ENCODE data around the gene SLC6A4.
"Not testable (repeated sequence)": the region's sequence is repeated elsewhere in the genome, so short reads cannot be mapped to it uniquely, and the experiment has no call there.

Gene SLC6A4

DNA sequence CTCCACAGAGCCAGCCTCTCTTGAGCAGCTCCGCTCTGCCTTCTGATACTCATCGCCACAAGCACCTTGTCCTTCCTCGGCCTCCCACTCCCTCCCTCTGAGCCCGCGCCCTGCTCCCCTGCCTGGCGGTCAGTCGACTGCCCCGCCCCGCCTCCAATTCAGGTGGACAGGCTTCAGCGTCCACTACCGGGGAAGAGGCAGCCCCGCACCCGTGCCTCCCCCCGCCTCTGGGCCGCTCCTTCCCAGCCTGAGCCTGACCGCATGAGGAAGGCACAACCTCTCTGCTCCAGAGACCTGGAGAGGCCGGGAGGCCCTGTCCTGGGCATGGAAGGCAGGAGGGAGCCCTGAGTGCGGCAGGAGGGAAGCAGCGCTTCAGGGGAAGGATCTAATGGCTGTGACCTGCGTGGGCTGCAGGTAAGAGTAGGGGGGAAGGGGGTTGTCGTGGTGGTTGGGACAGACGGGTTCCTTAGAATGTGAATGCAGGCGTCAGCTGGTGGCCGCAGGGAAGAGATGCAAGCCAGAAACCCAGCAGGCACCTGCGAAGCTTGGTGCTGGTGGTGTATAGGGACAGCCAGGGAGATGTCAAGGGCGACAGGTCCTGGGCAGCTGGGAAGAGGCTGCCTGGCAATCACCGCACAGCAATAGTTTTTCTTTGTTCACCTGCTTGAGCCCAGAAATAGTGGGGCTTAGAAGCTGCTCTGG is 3.0 kb upstream of the SLC6A4 start:
- DNase-seq (ENCODE audit: low read depth) = no peak

GRCh38 chr17:30238003-30238344 is 2.5 kb upstream of the SLC6A4 start:
- DNase-seq (ENCODE audit: low read depth) = no peak

GRCh38 chr17:30237296-30238002 is 2.0 kb upstream of the SLC6A4 start:
- DNase-seq (ENCODE audit: low read depth) = no peak

DNA sequence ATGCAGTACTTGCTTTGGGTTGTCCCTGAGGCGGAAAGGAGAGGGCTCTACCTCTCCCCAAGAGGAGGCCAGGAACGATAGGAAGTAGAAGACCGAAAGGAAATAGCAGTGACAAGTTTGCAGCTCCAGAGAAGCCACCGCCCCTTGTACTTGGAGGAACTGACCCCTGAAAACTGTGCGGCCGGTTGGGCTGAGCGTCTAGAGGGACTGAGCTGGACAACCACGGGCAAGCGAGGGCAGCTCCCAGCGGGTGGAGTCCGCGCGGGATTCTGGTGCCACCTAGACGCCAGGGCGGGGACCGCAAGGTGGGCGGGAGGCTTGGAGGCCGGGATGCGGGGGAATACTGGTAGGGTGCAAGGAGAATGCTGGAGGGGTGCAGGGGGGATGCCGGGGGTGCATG is 1.3 kb upstream of the SLC6A4 start:
- no peak for DNase-seq (ENCODE audit: low read depth)

DNA sequence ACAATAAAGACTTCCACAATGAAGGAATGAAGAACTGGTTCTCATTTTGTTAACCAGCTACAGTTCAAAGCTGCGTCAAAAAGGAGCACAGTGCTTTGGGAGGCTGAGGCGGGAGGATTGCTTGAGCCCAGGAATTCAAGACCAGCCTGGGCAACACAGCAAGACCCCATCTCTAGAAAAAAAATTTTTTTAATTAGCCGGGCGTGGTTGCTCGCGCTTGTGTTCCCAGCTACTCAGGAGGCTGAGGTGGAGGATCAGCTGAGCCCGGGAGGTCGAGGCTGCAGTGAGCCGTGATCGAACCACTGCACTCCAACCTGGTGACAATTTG is 764 bp upstream of the SLC6A4 start:
- no peak for DNase-seq (ENCODE audit: low read depth)

- no peak for DNase-seq (ENCODE audit: low read depth)
Measured at GRCh38 chr17:30234964-30235363, 533 bp downstream of the SLC6A4 start.

DNA sequence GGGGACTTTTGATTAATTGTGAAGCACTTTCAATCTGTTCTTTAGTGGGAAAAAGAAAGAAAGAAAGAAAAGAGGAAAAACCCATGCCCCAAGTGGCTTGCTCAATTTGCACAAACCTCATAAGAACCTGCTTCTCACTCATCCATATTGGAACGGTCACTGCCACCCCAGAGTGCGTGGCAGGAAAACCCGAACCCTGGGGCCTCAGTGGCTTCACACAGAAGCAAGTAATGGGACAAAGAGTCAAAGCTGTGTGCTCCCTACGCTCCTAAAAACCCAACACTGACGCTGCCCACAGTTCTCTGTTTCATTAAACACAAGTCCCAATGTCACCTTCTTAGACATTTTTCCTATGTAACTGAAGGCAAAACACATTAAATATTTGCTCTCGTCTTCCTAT is 1.2 kb downstream of the SLC6A4 start:
- DNase-seq (ENCODE audit: low read depth) = no peak

GRCh38 chr17:30232824-30233427 is 2.6 kb downstream of the SLC6A4 start:
- DNase-seq (ENCODE audit: low read depth) = no peak

DNA sequence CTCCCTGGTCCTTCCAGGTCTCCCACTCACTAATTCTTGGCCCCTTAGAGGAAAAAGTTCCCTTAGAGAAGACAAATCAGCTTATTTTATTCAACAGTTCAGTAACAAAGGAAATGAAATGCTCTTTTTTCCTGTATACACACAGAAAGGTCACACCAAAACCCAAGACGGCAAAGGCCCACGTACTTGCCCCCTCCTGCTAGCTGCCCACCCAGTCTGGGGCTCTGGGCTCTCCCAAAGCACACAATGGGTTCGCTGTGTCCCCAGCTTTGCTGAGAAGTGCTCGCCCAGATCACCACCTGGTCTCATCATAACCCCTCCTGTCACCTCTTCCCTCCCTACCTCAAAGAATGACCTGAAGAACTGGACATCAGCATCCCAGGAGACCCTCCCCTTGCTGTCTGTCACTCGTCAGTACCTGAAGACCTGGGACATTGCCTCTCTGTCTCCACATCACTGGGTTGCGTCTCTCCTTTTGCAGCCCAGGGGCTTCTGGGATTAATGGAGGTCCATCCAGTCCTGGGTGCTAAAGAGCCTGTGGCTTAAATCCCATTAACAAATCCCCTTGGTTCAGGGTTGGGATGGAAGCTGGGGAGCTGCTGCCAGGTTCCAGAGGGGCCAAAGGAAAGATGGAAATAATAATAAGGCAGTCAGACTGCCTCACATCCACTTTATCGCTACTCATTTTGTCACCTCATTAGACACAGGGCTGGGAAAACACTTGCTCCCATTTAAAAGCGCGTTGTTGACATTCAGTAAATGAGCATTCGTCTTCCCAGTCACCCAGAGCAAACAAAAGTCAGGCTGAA is 3.3 kb downstream of the SLC6A4 start:
- no peak for DNase-seq (ENCODE audit: low read depth)

- DNase-seq (ENCODE audit: low read depth) = no peak
Measured at GRCh38 chr17:30230596-30231125, 4.8 kb downstream of the SLC6A4 start.

DNA sequence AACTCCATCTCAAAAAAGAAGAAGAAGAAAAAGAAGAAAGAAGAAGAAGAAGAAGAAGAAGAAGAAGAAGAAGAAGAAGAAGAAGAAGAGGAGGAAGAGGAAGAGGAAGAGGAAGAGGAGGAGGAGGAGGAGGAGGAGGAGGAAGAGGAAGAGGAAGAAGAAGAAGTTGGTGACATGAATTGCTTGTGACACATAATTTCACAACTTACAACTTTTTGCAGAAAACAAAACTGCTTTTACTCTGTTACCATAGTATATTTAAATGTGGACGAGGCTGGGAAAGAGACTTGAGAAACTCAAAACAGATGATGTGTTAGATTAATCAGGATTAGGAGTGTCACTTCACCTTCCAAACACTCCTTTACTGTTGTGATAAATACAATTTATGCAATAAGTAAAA is 5.5 kb downstream of the SLC6A4 start:
- DNase-seq (ENCODE audit: low read depth) = not testable (repeated sequence)

- DNase-seq (ENCODE audit: low read depth) = no peak
Measured at GRCh38 chr17:30229012-30229411, 6.5 kb downstream of the SLC6A4 start.

- DNase-seq (ENCODE audit: low read depth) = no peak
Measured at GRCh38 chr17:30228011-30228410, 7.5 kb downstream of the SLC6A4 start.

DNA sequence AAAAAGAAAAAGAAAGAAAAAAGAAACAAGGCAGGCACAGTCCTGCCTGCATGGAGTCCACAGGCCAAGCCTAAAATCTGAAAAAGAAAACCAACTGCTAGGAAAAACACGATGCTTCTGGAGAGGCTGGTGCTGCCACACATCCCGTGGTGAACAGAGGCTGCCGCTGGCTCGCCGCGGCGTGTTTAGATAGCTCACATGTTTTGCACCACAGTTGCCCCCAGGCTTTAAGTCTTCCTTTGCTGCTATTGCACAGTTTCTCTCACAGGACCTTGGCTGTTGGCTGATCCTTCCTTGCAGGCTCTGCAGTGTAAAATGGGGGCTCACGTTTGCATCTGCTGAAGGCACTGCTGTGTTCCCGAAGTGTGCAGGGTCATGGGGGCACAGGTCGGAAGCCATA is 8.6 kb downstream of the SLC6A4 start:
- DNase-seq (ENCODE audit: low read depth) = no peak

DNA sequence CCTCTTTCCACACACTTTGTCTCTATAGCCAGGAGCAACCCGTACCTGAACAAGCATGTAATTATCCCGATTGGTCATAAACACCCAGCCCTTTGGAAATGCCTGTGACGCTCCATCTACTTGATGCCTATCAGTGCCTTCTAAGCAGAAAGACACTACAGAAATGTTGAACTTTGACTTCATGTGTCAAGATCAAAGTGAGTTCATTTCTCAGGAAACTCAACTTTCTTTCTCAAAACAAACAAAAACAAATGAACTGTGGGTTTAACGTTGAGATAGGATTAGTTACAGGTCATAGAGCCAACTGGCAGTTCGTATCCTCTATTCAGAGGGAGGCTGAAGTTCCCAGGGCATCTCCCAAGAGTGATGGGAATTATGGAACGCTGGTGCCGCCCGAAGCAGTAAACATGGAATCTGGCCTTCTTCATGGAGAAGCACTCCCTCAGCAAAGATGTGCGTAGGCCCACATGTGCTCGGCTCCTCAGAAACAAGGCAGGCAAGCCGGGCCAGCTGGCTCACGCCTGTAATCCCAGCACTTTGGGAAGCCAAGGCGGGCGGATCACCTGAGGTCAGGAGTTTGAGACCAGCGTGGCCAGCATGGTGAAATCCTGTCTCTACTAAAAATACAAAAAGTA is 9.5 kb downstream of the SLC6A4 start:
- DNase-seq (ENCODE audit: low read depth) = no peak

DNA sequence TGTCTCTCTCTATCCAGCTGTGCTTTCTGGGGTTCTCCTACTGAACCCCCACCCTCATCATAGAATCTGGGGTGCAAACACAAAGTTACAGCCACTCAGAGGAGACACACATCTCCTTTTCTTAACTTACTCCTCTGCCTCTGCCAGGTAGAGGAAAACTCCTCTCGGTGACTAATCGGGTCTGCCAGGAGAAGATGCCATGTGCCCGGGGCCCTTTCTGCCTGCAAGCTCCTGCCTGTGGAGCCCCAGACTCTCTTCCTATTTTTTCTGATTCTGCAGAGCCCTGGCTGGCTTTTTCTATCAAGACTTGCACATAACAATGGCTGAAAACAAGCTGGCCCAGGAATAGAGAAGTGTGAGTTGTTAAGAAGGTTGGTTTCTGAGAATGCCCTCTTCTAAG is 10.4 kb downstream of the SLC6A4 start:
- no peak for DNase-seq (ENCODE audit: low read depth)

DNA sequence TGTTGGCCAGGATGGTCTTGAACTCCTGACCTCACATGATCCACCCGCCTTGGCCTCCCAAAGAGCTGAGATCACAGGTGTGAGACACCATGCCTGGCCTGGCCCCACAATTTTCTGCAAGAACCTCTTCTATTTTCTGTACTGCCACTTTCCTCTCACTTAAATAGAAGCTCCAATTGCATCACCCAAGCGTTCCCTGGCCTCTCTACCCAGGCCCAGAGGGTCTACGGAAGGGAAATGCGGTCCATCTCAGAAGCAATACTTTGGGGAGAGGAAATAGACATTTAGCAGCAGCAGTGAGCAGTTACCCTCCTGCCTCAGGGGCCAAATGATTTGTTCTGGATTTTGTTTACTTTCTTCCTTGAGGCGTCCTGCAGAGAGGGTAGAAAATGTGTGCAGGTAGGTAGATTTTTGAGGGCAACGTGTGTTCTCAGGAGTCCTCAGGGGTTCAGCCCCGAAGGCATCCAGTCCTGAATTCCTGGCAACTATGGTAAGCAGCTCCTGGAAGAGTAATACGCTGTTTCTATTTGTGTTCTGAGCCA is 11.0 kb downstream of the SLC6A4 start:
- no peak for DNase-seq (ENCODE audit: low read depth)

GRCh38 chr17:30222721-30223175 is 12.7 kb downstream of the SLC6A4 start:
- no peak for DNase-seq (ENCODE audit: low read depth)

- no peak for DNase-seq (ENCODE audit: low read depth)
Measured at GRCh38 chr17:30222251-30222650, 13.2 kb downstream of the SLC6A4 start.

DNA sequence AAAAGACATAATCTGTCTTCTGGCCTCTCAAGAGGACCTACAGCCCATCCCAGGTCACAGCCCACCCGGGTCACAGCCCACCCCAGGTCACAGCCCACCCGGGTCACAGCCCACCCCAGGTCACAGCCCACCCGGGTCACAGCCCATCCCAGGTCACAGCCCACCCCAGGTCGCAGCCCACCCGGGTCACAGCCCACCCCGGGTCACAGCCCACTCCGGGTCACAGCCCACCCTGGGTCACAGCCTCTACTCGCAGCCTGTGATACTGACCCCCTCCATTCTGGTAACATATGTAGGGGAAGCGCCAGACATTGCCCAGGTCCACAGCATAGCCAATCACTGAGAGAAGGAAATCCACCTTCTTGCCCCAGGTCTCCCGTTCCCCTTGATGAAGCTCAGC is 14.2 kb downstream of the SLC6A4 start:
- no peak for DNase-seq (ENCODE audit: low read depth)

DNA sequence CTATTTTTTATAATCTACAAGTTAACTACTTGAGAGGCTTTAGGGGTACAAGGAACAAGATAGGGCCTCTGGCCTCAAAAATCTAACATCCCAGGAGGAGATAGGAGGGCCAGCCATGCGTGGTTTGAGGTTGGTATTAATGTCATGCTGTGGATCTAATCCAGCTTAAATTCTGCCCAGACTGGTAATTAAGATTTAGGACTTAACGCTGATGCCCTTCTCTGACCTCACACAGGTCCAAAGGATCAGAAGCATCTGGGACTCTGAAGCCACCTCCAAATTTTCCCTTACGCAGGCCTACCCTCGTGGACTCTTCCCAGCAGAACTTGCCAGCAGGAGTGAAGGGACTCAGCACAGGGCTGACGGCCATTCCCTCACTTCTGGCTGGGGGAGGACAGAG is 15.1 kb downstream of the SLC6A4 start:
- DNase-seq (ENCODE audit: low read depth) = no peak

DNA sequence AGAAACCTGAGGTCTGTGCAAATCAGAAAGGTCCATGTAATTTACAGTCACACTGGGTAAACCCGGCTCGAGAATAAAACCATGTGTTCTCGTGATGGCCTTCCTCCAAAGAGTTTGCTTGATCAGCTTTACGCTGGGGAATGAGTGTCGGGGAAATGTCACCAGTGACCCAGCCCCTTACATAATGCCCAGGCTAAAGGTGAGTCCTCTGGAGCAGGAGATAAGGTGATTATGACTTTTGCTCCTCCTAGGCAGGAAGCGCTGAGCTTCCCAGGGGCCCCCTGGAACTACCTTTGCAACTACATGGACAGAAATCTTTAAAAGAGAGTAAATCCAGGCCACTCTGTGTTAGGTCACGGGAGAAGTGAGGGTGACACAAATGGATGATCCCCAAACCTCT is 15.7 kb downstream of the SLC6A4 start:
- DNase-seq (ENCODE audit: low read depth) = no peak

Measured in T follicular helper cell (primary cell).